Measurements from ENCODE around the gene OR2H2. TPM values are rescaled to one million over a fixed set of nuclear protein-coding genes. Genes with fewer than 3 reads are reported as not detected.

Gene OR2H2
- total RNA-seq, 1 donor, result not detected

DNA sequence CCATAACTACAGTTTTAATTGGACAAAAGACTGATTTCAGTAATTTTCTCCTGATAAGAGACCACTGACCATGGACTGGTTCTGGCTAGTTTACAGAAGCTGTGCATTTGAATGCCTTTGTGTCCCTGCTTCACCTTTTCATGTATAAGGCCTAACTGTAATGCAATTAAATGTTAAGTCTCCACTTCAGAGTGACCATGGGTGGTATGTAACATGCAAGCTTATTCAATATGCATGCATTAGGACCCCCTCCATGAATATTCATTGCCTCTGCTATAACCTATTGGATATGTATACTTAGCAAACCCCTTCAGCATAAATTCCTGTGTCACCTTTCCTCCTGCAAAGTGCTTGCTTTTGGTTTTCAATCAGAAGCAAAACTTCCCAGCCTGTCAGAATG is 27.6 kb upstream of the OR2H2 start:
- TF ChIP-seq, protein P1, sequence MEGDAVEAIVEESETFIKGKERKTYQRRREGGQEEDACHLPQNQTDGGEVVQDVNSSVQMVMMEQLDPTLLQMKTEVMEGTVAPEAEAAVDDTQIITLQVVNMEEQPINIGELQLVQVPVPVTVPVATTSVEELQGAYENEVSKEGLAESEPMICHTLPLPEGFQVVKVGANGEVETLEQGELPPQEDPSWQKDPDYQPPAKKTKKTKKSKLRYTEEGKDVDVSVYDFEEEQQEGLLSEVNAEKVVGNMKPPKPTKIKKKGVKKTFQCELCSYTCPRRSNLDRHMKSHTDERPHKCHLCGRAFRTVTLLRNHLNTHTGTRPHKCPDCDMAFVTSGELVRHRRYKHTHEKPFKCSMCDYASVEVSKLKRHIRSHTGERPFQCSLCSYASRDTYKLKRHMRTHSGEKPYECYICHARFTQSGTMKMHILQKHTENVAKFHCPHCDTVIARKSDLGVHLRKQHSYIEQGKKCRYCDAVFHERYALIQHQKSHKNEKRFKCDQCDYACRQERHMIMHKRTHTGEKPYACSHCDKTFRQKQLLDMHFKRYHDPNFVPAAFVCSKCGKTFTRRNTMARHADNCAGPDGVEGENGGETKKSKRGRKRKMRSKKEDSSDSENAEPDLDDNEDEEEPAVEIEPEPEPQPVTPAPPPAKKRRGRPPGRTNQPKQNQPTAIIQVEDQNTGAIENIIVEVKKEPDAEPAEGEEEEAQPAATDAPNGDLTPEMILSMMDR (IDR thresholded peaks at IDR 0.05; ENCODE audit: insufficient read depth, low read length), result no peak
- no peak for DNase-seq (ENCODE audit: low read depth)

DNA sequence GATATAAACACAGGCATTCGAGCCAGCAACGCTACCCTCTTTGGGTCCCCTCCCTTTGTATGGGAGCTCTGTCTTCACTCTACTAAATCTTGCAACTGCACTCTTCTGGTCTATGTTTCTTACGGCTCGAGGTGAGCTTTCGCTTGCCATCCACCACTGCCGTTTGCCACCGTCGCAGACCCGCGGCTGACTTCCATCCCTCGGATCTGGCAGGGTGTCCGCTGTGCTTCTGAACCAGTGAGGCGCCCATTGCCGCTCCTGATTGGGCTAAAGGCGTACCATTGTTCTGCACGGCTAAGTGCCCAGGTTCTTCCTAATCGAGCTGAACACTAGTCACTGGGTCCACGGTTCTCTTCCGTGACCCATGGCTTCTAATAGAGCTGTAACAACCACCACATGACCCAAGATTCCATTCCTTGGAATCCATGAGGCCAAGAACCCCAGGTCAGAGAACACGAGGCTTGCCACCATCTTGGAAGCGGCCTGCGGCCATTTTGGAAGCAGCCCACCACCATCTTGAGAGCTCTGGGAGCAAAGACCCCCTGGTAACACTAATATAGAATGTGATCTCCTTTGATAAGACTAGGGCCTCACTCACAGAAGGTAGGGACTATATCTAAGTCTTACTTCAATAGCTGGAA is 26.4 kb upstream of the OR2H2 start:
- H3K4me3 ChIP-seq (ENCODE audit: low read depth, low read length), result no peak overlapping the region
- TF ChIP-seq, protein P1 (IDR thresholded peaks at IDR 0.05; ENCODE audit: insufficient read depth, low read length), result no peak
- DNase-seq (ENCODE audit: low read depth), result no peak

More for the DNA sequence above, 27.6 kb upstream of the OR2H2 start:
- H3K4me3 ChIP-seq (ENCODE audit: low read depth, low read length), result no peak overlapping the region

DNA sequence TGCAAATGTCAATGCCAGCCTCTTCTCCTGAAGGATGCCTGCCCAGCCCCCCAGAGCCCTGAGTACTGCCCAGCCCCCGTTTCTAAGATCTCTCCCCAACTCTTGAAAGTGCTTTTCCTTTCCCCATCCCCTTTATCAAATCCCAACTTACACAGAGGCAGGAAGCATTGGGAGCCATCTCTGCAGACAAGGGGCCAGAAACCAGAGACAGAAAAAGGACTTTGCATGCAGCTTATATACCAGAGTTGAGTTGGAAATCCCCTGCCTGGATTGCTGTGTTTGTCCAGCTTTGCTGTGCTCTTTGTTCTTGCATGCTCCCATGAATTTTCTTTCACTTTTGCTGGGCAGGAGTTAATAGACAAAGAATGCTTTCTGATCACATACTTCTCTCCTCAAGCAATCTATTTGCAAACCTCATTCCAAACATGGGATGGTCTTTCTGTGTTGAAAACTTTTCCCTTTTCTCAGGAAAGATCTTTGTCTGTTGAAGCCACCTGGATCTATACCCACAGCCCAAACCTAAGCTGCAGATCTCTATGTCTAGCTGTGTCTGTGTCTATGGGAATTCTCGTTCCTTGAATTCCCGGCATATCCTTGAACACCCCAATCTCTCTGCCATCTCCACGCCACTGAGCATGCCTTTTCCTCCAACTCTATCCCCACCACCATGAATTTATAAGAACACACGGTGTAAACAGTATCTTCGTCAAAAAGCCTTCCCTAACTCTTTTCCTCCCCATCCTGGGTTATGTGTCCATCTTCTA is 25.2 kb upstream of the OR2H2 start, which contains the start of gene UBD:
Gene UBD, minus strand, starts transcription at position 209 of the 764 bp plus-strand sequence. Its CDS starts 31 bp downstream, at position 178.
- TF ChIP-seq, protein P1 (IDR thresholded peaks at IDR 0.05; ENCODE audit: insufficient read depth, low read length), result no peak
- H3K4me3 ChIP-seq (ENCODE audit: low read depth, low read length), result no peak within 1 kb of the TSS
- DNase-seq (ENCODE audit: low read depth), result no peak

DNA sequence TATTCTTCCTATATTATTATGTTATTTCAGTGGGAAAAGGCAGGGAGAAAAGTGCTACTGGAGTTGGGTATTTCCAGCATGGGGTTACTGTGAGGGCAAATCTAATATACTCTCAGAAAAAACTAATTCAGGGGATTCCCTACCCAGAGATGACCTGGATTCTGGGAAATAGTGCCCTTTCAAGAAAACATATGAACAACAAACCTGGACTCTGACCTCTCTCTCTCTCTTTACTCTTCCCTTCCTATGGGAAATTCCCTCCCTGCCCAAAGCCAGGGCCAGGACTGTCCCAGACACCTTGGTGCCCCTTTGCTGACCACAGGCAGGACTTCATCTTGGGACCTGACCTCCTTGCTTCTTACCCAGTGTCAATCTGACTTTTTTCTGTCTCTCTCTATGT is 23.8 kb upstream of the OR2H2 start:
- no peak for DNase-seq (ENCODE audit: low read depth)
- TF ChIP-seq, protein P1 (IDR thresholded peaks at IDR 0.05; ENCODE audit: insufficient read depth, low read length), result no peak
- H3K4me3 ChIP-seq (ENCODE audit: low read depth, low read length), result no peak overlapping the region

DNA sequence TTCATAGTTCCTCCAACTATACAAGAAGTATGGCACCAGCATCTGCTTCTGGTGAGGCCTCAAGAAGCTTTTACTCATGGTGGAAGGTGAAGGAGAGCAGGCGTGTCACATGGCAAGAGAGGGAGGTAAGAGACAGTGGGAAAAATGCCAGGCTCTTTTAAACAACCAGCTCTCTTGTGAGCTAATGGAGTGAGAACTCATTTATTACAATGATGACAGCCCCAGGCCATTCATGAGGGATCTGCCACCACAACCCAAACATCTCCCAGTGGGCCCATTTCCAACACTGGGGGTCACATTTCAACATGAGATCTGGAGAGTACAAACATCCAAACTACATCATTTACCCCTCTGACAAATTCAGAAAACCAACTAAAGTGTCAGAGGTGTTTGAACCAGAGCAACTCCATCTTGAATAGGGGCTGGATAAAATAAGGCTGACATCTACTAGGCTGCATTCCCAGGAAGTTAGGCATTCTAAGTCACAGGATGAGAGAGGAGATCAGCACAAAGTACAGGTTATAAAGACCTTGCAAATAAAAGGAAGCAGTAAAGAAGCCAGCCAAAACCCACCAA is 23.2 kb upstream of the OR2H2 start:
- H3K4me3 ChIP-seq (ENCODE audit: low read depth, low read length), result no peak overlapping the region
- TF ChIP-seq, protein P1 (IDR thresholded peaks at IDR 0.05; ENCODE audit: insufficient read depth, low read length), result no peak
- no peak for DNase-seq (ENCODE audit: low read depth)

DNA sequence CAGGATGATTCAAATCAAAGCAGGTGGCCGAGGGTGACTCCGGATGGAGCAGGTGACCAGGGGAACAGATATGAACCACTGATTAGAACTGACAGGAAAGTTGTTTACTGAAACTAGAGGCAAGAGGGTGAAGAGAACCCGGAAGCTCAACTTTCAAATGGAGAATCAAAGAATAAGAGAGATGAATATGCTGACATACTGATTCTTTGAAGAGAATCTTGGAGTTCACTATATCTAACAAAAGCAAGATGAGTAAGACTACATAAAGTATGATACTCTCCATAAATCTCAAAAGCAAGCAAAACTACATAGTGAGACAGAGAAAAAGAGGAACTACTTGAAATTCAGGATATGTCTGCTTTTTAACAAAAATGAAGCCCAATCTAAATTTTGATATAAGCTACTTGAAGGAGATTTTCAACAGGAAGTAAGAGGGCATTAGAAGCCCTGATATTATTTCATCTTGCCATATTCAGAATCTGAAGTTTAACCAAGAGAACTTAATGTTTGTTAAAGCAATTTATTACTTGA is 21.4 kb upstream of the OR2H2 start:
- TF ChIP-seq, protein P1 (IDR thresholded peaks at IDR 0.05; ENCODE audit: insufficient read depth, low read length), result no peak
- DNase-seq (ENCODE audit: low read depth), result no peak
- H3K4me3 ChIP-seq (ENCODE audit: low read depth, low read length), result no peak overlapping the region
